ENCODE measurements around the gene SLC44A4. TPM values are rescaled to one million over a fixed set of nuclear protein-coding genes. Genes with fewer than 3 reads are reported as not detected.
"Not testable (repeated sequence)": the region's sequence is repeated elsewhere in the genome, so short reads cannot be mapped to it uniquely, and the experiment has no call there.

Gene SLC44A4
- total and polyA plus RNA-seq, 8 donors = 9.6 to 78.8 (median 21.1) TPM

DNA sequence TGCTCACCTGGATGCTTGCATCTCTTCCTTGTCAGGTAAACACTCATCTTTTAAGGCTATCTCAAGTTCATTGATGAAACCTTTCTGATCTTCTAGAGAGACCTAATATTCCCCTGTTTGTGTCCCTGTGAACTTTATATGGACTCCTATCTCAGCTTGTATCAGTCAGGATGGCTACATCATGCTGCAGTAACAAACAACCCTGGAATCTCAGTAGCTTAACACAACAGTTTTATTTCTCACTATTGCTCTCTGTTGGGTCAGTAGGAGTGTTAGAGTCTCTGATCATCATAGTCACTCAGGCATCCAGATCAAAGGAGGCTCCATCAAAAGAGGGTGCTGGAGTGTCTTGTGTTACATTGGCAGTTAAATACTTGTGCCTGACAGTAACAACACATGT lies 36.6 kb upstream of the SLC44A4 start:
- H3K4me3 ChIP-seq = no peak overlapping the region
- H3K27me3 ChIP-seq = no peaks in the 10 kb centered on the region
- TF ChIP-seq, protein P1, sequence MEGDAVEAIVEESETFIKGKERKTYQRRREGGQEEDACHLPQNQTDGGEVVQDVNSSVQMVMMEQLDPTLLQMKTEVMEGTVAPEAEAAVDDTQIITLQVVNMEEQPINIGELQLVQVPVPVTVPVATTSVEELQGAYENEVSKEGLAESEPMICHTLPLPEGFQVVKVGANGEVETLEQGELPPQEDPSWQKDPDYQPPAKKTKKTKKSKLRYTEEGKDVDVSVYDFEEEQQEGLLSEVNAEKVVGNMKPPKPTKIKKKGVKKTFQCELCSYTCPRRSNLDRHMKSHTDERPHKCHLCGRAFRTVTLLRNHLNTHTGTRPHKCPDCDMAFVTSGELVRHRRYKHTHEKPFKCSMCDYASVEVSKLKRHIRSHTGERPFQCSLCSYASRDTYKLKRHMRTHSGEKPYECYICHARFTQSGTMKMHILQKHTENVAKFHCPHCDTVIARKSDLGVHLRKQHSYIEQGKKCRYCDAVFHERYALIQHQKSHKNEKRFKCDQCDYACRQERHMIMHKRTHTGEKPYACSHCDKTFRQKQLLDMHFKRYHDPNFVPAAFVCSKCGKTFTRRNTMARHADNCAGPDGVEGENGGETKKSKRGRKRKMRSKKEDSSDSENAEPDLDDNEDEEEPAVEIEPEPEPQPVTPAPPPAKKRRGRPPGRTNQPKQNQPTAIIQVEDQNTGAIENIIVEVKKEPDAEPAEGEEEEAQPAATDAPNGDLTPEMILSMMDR (IDR thresholded peaks at IDR 0.05) = no peak
- H3K9me3 ChIP-seq = no peaks in the 10 kb centered on the region
- ATAC-seq = no peak
- intact Hi-C loops (cut with DNase I) = no loop called here
- H3K36me3 ChIP-seq = no peaks in the 10 kb centered on the region
- DNase-seq = no peak
- H3K4me1 ChIP-seq = peaks cover 0 to 15% of the 10 kb centered on the region in 2 donors
- H3K27ac ChIP-seq = no peak overlapping the region

DNA sequence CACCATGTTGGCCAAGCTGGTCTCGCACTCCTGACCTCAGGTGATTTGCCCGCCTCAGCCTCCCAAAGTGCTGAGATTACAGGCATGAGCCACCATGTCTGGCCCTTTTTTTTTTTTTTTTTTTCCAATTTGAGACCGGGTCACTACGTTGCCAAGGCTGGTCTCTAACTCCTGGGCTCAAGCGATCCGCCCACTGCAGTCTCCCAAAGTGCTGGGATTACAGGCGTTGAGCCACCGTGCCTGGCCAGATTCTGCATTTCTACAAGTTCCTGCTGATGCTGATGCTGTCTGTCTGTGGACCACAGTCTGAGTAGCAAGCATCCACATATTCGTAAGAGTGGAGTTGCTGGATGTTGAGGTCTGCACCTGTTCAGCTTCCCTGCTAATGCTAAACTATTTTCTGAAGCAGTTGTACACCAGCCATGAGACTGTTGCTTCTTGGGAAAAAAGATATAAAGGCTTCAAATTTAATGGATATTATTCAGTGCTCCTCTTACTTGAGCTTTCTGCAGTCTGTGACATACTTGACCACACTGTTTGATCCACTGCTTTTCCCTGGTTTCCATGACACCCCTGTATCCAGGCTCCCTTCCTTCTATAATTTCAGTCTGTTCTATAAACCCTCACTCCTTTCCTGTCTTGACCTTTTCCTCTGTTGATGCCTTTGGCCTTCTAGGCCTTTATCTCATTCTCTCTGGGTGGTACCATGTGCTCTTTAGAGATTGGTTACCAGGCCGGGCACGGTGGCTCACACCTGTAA lies 33.2 kb upstream of the SLC44A4 start:
- no peak overlapping the region for H3K4me3 ChIP-seq
- ATAC-seq (no peak), DNase-seq (no peak)
- TF ChIP-seq, protein P1 (IDR thresholded peaks at IDR 0.05) = no peak
- H3K27ac ChIP-seq = peak overlapping the region in 1 of 2 donors; percentile 28
- no peaks in the 10 kb centered on the region for H3K27me3 ChIP-seq
- no peaks in the 10 kb centered on the region for H3K9me3 ChIP-seq
- H3K4me1 ChIP-seq = peaks cover 3 to 25% of the 10 kb centered on the region in 2 donors
- no peaks in the 10 kb centered on the region for H3K36me3 ChIP-seq
- intact Hi-C loops (cut with DNase I) = no loop called here

DNA sequence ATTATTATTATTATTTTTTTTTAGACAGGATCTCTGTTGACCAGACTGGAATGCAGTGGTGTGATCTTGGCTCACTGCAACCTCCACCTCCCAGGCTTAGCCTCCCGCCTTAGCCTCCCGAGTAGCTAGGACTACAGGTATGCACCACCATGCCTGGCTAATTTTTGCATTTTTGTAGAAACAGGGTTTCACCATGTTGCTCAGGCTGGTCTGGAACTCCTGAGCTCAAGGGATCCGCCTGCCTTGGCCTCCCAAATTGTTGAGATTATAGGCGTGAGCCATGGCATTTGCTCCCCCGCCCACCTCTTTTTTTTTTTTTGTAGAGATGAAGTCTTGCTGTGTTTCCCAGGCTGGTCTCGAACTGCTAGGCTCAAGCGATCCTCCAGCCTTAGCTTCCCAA lies 30.5 kb upstream of the SLC44A4 start:
- H3K9me3 ChIP-seq; H3K27me3 ChIP-seq; H3K36me3 ChIP-seq; intact Hi-C loops (cut with DNase I); H3K27ac ChIP-seq; H3K4me3 ChIP-seq; DNase-seq; ATAC-seq: not testable (repeated sequence)
- H3K4me1 ChIP-seq = peaks cover 4 to 26% of the 10 kb centered on the region in 2 donors

DNA sequence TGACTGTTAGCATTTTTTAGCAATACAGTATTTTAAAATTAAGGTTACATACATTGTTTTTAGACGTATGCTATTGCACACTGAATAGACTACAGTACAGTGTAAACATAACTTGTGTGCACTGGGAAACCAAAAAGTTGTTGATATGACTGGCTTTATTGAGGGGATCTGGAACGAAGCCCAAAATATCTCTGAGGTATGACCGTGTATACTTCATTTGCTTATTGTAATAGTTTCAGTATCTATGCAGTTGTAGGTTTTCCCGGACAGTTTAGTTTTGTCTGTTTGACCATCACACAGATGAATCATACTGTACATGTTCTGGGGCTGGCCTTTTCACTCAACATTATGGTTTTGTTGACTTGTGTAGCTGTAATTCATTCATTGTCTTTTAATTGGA lies 30.0 kb upstream of the SLC44A4 start:
- Histone ChIP-seq H3K27me3 (no peaks in the 10 kb centered on the region), H3K27ac (no peak overlapping the region), H3K36me3 (no peaks in the 10 kb centered on the region), H3K9me3 (no peaks in the 10 kb centered on the region), H3K4me1 (peaks cover 4 to 26% of the 10 kb centered on the region in 2 donors), H3K4me3 (no peak overlapping the region)
- TF ChIP-seq, protein P1 (IDR thresholded peaks at IDR 0.05) = no peak
- ATAC-seq (no peak), DNase-seq (no peak)
- intact Hi-C loops (cut with DNase I) = no loop called here

DNA sequence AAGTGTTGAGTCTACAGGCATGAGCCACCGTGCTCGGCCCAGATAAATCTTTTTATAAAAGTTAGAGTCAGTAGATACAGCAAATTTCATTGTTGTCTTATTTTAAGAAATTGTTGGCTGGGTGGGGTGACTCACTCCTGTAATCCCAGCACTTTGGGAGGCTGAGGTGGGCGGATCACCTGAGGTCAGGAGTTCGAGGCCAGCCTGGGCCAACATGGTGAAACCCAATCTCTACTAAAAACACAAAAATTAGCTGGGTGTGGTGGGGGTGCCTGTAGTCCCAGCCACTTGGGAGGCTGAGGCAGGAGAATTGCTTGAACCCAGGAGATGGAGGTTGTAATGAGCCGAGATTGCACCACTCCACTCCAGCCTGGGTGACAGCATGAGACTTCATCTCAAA lies 29.5 kb upstream of the SLC44A4 start:
- H3K27me3 ChIP-seq; H3K4me3 ChIP-seq; DNase-seq; H3K27ac ChIP-seq; ATAC-seq; H3K9me3 ChIP-seq; intact Hi-C loops (cut with DNase I); H3K36me3 ChIP-seq: not testable (repeated sequence)
- H3K4me1 ChIP-seq = peaks cover 4 to 26% of the 10 kb centered on the region in 2 donors

DNA sequence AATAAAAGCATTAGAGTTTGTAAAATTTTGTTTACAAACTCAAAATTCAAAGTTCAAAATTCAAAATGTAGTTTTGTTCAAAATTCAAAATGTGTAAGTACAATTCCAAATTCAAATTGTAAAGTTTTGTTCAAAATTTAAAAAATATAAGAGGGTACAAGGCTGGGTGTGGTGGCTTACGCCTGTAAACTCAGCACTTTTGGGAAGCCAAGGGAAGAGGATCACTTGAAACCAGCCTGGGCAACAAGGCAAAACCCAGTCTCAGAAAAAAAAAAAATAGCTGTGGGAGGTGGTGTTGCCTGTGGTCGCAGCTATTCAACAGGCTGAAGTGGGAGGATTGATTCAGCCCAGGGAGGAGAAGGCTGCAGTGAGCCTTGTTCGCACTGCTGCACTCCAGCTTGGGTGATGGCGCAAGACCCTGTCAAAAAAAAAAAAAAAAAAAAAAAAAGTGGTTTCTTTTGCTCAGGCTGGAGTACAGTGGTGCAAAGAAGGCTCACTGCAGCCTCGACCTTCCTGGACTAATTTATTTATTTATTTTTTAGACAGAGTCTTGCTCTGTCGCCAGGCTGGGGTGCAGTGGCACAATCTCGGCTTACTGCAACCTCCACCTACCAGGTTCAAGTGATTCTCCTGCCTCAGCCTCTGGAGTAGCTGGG lies 28.5 kb upstream of the SLC44A4 start:
- Histone ChIP-seq H3K27me3 (no peaks in the 10 kb centered on the region), H3K4me1 (peaks cover 10 to 34% of the 10 kb centered on the region in 2 donors), H3K36me3 (no peaks in the 10 kb centered on the region), H3K4me3 (no peak overlapping the region), H3K9me3 (no peaks in the 10 kb centered on the region), H3K27ac (peak overlapping the region in 1 of 2 donors; percentile 3)
- intact Hi-C loops (cut with DNase I) = no loop called here
- ATAC-seq (peak; percentile 80), DNase-seq (peak in 1 of 4 donors; percentile 65)
- TF ChIP-seq, protein P1 (IDR thresholded peaks at IDR 0.05) = no peak

DNA sequence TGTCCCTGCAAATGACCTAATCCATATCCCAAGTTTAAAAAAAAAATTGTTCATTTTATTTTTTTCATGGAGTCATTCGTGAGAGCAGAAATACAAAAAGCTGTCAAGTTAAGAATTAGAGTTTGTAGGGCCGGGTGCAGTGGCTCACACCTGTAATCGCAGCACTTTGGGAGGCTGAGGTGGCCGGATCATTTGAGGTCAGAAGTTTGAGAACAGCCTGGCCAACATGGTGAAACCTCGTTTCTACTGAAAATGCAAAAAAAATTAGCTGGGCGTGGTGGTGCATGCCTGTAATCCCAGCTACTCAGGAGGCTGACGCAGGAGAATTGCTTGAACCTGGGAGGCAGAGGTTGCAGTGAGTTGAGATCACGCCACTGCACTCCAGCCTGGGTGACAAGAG lies 27.9 kb upstream of the SLC44A4 start:
- ATAC-seq; H3K9me3 ChIP-seq; H3K4me3 ChIP-seq; H3K27me3 ChIP-seq; intact Hi-C loops (cut with DNase I); DNase-seq; H3K36me3 ChIP-seq: not testable (repeated sequence)
- Histone ChIP-seq H3K4me1 (peaks cover 10 to 32% of the 10 kb centered on the region in 2 donors), H3K27ac (peak overlapping the region in 1 of 2 donors; percentile 3)
